Testis (tissue), 5 donors: Measurements from ENCODE around the gene ZNF587. TPM values are rescaled to one million over a fixed set of nuclear protein-coding genes. Genes with fewer than 3 reads are reported as not detected.
"Not testable (repeated sequence)": the region's sequence is repeated elsewhere in the genome, so short reads cannot be mapped to it uniquely, and the experiment has no call there.

ENCODE experiments used
- DNase-seq: peaks from one replicate; pipeline ENCODE4 v3.0.0-alpha.2; 2019
- H3K27ac ChIP-seq, 2 donors: fragments of 200-600 bp; sonication (generic); one replicate each; pipeline ENCODE4 v1.5.1; 2019
- H3K27me3 ChIP-seq: fragments of 200-600 bp; sonication (generic); one replicate; pipeline ENCODE4 v1.5.1; 2019
- H3K36me3 ChIP-seq: fragments of 200-600 bp; sonication (generic); one replicate; pipeline ENCODE4 v1.5.1; 2017; ENCODE audit warnings: low read depth; ENCODE audit errors: missing control alignments
- H3K4me1 ChIP-seq: fragments of 200-600 bp; sonication (generic); one replicate; pipeline ENCODE4 v1.5.1; 2019
- H3K4me3 ChIP-seq, 2 donors: fragments of 200-600 bp; sonication (generic); one replicate each; pipeline ENCODE4 v1.5.1; 2017 to 2019
- H3K9me3 ChIP-seq: fragments of 200-600 bp; sonication (generic); one replicate; pipeline ENCODE4 v1.5.1; 2017
- POLR2A ChIP-seq: fragments of 450-650 bp; IDR thresholded peaks from one replicate; pipeline ENCODE4 v1.6.1; 2017; ENCODE audit warnings: antibody characterized with exemption, mild to moderate bottlenecking, moderate library complexity
- WGBS, 2 donors: methylation state at CpG; one replicate each; pipeline ENCODE4 v1.1.5; 2018; 5-methylcytosine and 5-hydroxymethylcytosine counted together
- intact Hi-C: fragments of 100-400 bp; cut with DNase I; formaldehyde crosslinking; loops from one replicate; pipeline ENCODE4 v1.15.1; 2023; ENCODE audit warnings: low total_unique reads
- long read RNA-seq, 2 donors: transcript quantifications; one replicate each; lab custom pipeline, GENCODE V29; 2026
- polyA plus RNA-seq: library from polyadenylated mRNA; stranded (reverse); fragments of 350-450 nt; fragmentation: Illumina TruSeq; extraction: RNeasy Lipid Tissue Mini Kit (QIAGEN cat#74804); gene quantifications from one replicate; pipeline ENCODE4 v1.2.3, GENCODE V29; 2014; ENCODE audit warnings: low read depth, low replicate concordance; ENCODE audit not compliant: insufficient read depth
- total RNA-seq, 2 donors: library from RNA; depleted of rRNA; stranded (reverse); fragments of >200 nt; gene quantifications; one replicate each; pipeline ENCODE4 v1.2.3, GENCODE V29; 2016
- TF ChIP-seq, protein P1 (sequence below), 3 experiments: fragments of 450-650 bp in 2 of 3; fragments of 200-600 bp in 1 of 3; sonication (generic) in 1 of 3; IDR thresholded peaks; one replicate each; pipeline ENCODE4 v1.5.1; 2016 to 2019; ENCODE audit warnings: antibody characterized with exemption in 3 of 3, mild to moderate bottlenecking in 2 of 3, moderate library complexity in 1 of 3

Gene ZNF587
- total RNA-seq (10 to 100 TPM; 30.8 to 31.2 TPM), polyA plus RNA-seq (21.4 TPM)
- long read RNA-seq, donor 1, partial matches to known transcripts, result 0 of 1 reads
- long read RNA-seq, donor 1, other reads (novel, unspliced or antisense), result 0 of 1 reads
- long read RNA-seq, donor 2, partial matches to known transcripts, result 0 of 2 reads
- long read RNA-seq, donor 2, other reads (novel, unspliced or antisense), result 0 of 2 reads

DNA sequence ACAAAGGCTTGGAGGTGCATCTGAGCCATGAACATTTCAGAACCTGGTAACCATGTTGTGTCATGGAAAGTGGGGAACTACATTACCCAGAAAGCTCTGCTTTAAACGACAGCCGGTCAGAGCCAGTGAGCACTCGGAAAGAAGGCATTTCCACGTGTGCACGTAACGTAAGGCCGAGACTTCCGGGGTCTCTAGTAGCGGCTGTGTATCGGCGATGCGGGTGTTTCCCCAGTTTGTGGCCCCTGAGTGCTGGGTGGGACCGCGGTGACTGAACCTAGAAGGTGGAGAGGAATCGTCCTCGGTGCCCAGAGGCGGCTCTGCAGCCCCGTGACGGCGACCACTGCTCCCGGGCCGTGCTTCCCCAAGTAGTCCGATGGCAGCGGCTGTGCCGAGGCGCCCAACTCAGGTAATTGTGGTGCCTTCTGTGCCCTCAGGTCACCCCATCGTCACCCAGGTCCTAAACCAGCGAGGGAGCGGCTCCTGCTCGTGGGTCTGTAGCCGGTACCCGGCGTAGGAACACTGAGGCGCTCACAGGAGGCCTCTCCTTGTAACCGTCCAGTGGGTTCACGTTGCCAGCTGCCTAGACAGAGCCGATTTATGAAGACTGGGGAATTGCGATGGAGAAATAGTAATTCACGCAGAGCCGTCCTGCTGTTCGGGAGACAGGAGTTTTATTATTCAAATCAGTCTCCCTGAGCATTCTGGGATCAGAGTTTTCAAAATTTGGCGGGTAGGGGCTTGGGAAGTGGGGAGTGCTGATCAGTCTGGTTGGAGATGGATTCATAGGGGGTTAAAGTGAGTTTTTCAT, at the start of gene ZNF587:
TSS of gene ZNF587 (plus strand) at position 194 of the 808 bp plus-strand sequence. CDS start at position 374, 180 bp downstream.
- H3K4me1 ChIP-seq, H3K9me3 ChIP-seq, intact Hi-C loops, H3K27me3 ChIP-seq, H3K36me3 ChIP-seq: not testable (repeated sequence)
- WGBS, 2 donors, result 0 to 5% methylated on average over 11 to 31 of the region's 42 CpGs
- H3K27ac ChIP-seq, result peak within 1 kb of the TSS in 1 of 2 donors; percentile 69
- DNase-seq, result peak; percentile 87
- peak within 1 kb of the TSS; percentile 69 to 70 for H3K4me3 ChIP-seq

DNA sequence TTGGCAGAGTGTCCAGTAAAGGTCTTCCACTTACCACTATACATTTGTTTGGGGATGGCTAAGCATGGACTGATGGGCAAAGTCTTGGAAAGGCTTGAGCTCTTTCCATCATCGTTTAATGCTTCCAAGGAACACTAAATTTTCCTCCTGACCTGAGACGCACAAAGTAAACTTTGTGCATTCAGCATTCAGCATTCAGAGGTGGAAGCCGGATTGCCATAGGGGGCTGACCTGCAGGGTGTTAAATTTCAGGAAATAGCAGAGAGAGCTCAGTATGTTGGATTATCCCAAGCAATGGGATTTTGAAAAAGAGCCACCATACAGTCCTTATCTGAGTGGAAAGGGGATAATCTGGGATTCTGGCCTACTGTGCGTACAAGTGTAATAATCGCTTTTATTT, 49.0 kb upstream of the ZNF587 start:
- 80 to 81% methylated on average over 5 of the region's 5 CpGs for WGBS, 2 donors
- no peaks in the 10 kb centered on the region for H3K36me3 ChIP-seq
- no peaks in the 10 kb centered on the region for H3K4me1 ChIP-seq
- no peak overlapping the region for H3K27ac ChIP-seq
- H3K27me3 ChIP-seq, result no peaks in the 10 kb centered on the region
- no peak for TF ChIP-seq POLR2A
- TF ChIP-seq, protein P1, sequence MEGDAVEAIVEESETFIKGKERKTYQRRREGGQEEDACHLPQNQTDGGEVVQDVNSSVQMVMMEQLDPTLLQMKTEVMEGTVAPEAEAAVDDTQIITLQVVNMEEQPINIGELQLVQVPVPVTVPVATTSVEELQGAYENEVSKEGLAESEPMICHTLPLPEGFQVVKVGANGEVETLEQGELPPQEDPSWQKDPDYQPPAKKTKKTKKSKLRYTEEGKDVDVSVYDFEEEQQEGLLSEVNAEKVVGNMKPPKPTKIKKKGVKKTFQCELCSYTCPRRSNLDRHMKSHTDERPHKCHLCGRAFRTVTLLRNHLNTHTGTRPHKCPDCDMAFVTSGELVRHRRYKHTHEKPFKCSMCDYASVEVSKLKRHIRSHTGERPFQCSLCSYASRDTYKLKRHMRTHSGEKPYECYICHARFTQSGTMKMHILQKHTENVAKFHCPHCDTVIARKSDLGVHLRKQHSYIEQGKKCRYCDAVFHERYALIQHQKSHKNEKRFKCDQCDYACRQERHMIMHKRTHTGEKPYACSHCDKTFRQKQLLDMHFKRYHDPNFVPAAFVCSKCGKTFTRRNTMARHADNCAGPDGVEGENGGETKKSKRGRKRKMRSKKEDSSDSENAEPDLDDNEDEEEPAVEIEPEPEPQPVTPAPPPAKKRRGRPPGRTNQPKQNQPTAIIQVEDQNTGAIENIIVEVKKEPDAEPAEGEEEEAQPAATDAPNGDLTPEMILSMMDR (IDR thresholded peaks at IDR 0.05), result no peak
- no peak for DNase-seq
- no peaks in the 10 kb centered on the region for H3K9me3 ChIP-seq
- intact Hi-C loops, result no loop called here
- H3K4me3 ChIP-seq, result no peak overlapping the region

DNA sequence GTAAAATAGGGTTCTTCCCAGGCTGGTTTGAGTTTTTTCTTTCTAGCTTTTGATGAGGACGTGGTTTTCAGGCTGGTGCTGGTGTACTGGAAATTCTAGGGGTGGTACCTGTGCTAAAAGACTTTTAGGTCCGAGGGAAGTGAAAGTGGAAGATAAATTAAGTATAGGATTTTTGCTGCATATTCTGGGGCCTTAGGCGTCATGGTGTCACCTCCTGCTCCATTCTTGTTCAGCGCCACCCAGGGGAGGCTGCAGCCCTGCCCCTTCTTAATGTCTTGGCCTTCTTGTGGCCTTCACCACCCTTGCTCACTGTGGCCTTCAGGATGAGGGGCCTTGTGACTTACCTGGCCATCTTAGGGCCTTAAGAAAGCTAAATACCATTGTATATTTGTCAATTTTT, 47.4 kb upstream of the ZNF587 start:
- Histone ChIP-seq H3K4me3 (no peak overlapping the region), H3K9me3 (no peaks in the 10 kb centered on the region), H3K4me1 (no peaks in the 10 kb centered on the region), H3K27ac (no peak overlapping the region), H3K27me3 (no peaks in the 10 kb centered on the region), H3K36me3 (no peaks in the 10 kb centered on the region)
- intact Hi-C loops, result no loop called here
- no peak for DNase-seq
- 88 to 89% methylated on average over 4 of the region's 4 CpGs for WGBS, 2 donors
- TF ChIP-seq, protein P1 (IDR thresholded peaks at IDR 0.05), result no peak
- TF ChIP-seq POLR2A, result no peak

DNA sequence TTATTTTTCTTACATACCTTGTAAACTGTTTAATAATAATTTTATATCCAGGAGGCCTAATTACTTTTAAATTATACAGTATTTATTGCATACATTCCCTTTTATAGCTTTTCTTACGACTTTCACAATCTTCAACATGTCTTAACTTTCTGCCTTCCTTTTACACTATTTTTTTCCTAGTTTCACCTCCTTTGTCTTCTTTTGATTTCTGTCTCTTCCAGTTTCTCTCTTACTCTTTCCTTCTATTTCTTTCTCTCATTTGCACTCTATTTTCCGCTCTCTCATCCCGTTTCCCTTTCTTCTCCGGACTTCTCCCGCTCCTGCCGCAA, 46.4 kb upstream of the ZNF587 start:
- H3K27ac ChIP-seq, result peak overlapping the region in 1 of 2 donors; percentile 21
- H3K36me3 ChIP-seq, result no peaks in the 10 kb centered on the region
- intact Hi-C loops, result no loop called here
- no peaks in the 10 kb centered on the region for H3K9me3 ChIP-seq
- TF ChIP-seq, protein P1 (IDR thresholded peaks at IDR 0.05), result no peak
- WGBS, 2 donors, result 6 to 9% methylated on average over 6 of the region's 6 CpGs
- no peak for DNase-seq
- no peaks in the 10 kb centered on the region for H3K4me1 ChIP-seq
- no peaks in the 10 kb centered on the region for H3K27me3 ChIP-seq
- H3K4me3 ChIP-seq, result peak overlapping the region; percentile 40 to 54

DNA sequence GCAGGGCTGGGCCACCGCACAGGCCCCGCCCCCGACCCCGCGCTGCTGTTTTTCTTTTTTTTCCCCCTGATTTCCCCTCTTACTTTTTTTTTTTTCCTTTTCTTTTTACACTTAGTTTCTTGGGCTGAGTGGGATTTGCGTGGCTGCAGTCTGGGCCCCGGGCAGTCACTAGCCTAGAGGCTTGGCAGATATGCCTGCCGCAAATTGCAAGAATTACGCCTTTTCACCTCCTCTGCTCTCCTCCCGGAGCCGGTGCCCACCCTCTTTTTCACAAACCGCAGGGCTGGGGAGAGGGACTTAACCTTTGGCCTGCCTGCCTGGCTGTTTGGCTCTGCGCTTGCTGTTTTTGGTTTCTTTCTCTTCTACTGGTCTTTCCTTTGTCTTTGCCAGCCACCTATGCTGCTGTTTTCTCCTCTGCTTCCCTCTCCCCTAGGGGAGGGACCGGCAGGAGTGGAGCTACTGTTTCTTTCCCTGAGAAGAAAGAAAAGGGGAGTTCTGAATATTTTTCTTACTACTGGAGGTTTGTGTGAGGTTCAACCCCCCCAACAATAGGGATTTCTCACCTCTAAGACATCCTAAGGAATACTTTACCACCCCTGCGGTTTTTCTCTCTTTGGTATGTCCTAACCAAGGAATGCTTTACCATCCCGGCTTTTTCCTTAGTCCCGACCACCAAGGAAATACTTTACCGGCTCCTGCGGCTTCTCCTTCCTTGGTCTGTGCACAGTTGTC, 45.9 kb upstream of the ZNF587 start:
- H3K27ac ChIP-seq, result peak overlapping the region in 1 of 2 donors; percentile 21
- H3K4me3 ChIP-seq, result peak overlapping the region; percentile 40 to 54
- H3K36me3 ChIP-seq, result no peaks in the 10 kb centered on the region
- no peaks in the 10 kb centered on the region for H3K9me3 ChIP-seq
- DNase-seq, result no peak
- no peak for TF ChIP-seq POLR2A
- TF ChIP-seq, protein P1 (IDR thresholded peaks at IDR 0.05), result no peak
- intact Hi-C loops, result no loop called here
- 2 to 4% methylated on average over 19 of the region's 19 CpGs for WGBS, 2 donors
- no peaks in the 10 kb centered on the region for H3K4me1 ChIP-seq
- no peaks in the 10 kb centered on the region for H3K27me3 ChIP-seq
